ENCODE data around the gene ODC1.

ODC1 gene

GRCh38 chr2:10428355-10428754, 19.8 kb downstream of the ODC1 start:
- no peak for TF ChIP-seq ZNF274 (IDR thresholded peaks at IDR 0.05; ENCODE audit: low read depth, low read length)
- H3K4me3 ChIP-seq (ENCODE audit: low read length): no peak overlapping the region

DNA sequence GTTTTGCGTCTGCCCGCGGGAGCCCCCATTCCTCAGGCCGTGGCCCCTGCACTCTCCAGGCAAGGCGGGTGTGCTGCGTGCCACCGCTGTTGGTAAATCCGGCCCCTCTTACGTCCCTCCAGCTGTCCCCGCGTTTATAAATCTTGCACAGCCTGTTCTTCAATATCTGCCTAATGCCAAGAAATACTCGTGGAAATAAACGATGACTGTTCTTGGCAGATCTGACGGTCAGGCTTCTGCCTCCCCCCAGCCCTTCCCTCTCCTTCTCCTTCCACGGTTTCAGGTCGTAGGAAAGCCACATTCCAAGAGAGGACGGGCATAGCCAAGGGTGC, 20.5 kb downstream of the ODC1 start:
- no peak overlapping the region for H3K4me3 ChIP-seq (ENCODE audit: low read length)
- TF ChIP-seq ZNF274 (IDR thresholded peaks at IDR 0.05; ENCODE audit: low read depth, low read length): no peak

DNA sequence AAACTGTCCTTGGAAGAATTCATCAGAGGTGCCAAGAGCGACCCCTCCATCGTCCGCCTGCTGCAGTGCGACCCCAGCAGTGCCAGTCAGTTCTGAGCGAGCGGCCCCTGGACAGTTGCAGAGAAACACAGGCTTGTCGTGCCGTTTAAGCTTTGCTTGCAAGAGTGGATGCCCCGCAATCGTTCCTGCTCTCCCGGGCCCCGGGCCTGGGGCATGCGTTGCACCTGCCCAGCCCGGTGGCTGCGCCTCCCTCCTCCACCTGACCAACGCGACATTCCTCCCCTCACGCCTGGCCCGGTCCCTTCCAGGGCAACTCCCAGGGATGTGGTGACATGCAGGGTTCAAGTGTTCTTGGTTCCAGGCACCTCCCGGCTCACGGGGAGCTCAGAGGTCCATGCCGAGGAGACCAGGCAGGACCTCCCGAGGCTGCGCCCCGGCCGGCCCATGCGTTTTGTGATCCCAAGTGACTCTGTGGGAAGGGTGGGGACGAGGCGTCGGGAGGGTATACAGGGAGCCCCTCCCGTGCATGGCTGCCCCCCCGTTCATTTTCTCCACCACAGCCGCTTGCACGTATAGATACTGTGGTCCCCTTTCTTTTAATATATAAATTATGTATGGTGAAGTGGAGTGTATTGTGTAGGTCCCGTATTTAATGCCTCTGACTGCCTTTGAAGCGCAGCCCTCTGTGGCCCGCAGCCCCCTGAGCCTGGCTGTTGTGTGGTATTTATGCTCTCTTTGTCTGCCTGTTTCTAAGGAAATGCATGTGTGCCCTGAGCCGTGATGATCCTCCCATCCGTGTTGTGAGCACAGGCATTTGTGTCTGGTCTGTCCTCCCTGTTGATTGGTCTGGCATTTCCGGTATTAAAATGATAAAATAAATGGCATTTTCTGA, 21.2 kb downstream of the ODC1 start:
- H3K4me3 ChIP-seq (ENCODE audit: low read length): no peak overlapping the region
- TF ChIP-seq ZNF274 (IDR thresholded peaks at IDR 0.05; ENCODE audit: low read depth, low read length): no peak

- H3K4me3 ChIP-seq (ENCODE audit: low read length): no peak overlapping the region
- TF ChIP-seq ZNF274 (IDR thresholded peaks at IDR 0.05; ENCODE audit: low read depth, low read length): no peak
Measured at GRCh38 chr2:10425699-10426098, 22.4 kb downstream of the ODC1 start.

GRCh38 chr2:10424916-10425505, 23.1 kb downstream of the ODC1 start:
- H3K4me3 ChIP-seq (ENCODE audit: low read length): no peak overlapping the region
- no peak for TF ChIP-seq ZNF274 (IDR thresholded peaks at IDR 0.05; ENCODE audit: low read depth, low read length)

DNA sequence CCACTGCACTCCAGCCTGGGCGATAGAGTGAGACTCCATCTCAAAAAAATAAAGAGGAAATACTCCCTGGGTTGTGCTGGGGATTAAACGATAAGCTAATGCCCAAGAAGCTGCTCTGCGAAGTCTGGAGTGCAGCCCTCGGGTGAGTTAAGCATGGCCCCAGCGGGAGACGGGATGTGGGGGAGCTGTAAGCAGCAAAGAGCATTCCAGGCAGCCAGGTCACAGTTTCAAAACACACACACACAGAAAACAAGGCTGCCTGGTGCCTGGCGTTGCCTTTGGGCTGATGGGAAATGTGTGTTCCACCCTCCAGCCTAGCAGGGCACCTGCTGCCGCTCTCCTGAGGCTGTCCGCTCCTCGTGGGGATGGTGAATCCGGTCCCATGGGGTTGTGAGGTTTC, 24.1 kb downstream of the ODC1 start:
- H3K4me3 ChIP-seq (ENCODE audit: low read length): no peak overlapping the region
- no peak for TF ChIP-seq ZNF274 (IDR thresholded peaks at IDR 0.05; ENCODE audit: low read depth, low read length)

DNA sequence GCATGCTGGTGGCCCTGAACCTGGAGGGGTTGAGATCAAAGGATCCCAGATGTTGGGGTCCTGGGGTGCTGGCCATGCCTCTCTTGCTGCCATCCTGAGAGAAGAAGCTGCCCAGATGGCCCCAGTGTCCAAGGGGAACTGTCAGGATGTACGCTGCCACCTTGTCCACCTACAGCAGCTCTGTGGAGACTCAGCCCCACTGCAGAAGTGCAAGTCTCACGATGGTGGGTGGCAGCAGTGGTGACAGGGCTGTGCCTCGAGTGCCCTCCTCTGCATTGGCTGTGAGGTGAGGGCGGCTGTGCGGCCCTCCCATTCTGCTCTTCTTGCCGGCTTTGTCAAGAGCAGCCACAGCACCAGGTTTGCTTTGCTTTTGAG, 24.7 kb downstream of the ODC1 start:
- no peak overlapping the region for H3K4me3 ChIP-seq (ENCODE audit: low read length)

DNA sequence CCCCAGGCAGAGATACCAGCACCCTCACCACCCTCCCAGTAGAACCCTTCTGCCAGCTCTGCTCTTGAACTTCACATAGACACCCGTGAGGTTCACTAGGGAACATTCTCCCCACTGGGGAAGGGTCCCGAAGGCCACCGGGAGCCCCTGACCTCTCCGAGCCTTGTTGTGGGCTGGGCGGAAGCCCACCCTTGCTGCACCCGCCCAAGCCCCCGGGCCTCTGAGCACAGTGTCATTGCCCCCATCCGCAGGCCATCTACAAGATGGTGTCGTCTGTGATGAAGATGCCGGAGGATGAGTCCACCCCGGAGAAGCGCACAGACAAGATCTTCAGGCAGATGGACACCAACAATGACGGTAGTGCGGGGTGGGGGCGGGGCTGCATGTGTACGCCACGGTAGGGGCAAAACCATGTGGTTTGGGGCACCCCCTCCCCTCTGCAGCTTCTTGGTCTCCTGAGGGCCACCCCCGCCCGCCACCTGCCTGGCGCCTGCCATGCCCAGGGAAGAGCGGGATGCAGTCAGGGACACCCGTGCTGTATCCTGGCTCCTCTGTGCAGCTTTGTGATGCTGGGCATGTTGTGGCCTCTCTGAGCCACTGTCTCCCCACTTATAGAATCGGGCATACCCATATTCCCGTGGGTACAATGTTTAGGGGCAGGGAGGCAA, 25.3 kb downstream of the ODC1 start:
- TF ChIP-seq ZNF274 (IDR thresholded peaks at IDR 0.05; ENCODE audit: low read depth, low read length): no peak
- no peak overlapping the region for H3K4me3 ChIP-seq (ENCODE audit: low read length)

More for the DNA sequence above, 24.7 kb downstream of the ODC1 start:
- TF ChIP-seq ZNF274 (IDR thresholded peaks at IDR 0.05; ENCODE audit: low read depth, low read length): no peak

GRCh38 chr2:10422251-10422650, 25.9 kb downstream of the ODC1 start:
- TF ChIP-seq ZNF274 (IDR thresholded peaks at IDR 0.05; ENCODE audit: low read depth, low read length): no peak
- no peak overlapping the region for H3K4me3 ChIP-seq (ENCODE audit: low read length)

- TF ChIP-seq ZNF274 (IDR thresholded peaks at IDR 0.05; ENCODE audit: low read depth, low read length): no peak
Measured at GRCh38 chr2:10419553-10420257, 28.4 kb downstream of the ODC1 start.

GRCh38 chr2:10417551-10418335, 30.4 kb downstream of the ODC1 start:
- no peak overlapping the region for H3K4me3 ChIP-seq (ENCODE audit: low read length)
- no peak for TF ChIP-seq ZNF274 (IDR thresholded peaks at IDR 0.05; ENCODE audit: low read depth, low read length)

More at GRCh38 chr2:10419553-10420257, 28.4 kb downstream of the ODC1 start:
- H3K4me3 ChIP-seq (ENCODE audit: low read length): no peak overlapping the region

DNA sequence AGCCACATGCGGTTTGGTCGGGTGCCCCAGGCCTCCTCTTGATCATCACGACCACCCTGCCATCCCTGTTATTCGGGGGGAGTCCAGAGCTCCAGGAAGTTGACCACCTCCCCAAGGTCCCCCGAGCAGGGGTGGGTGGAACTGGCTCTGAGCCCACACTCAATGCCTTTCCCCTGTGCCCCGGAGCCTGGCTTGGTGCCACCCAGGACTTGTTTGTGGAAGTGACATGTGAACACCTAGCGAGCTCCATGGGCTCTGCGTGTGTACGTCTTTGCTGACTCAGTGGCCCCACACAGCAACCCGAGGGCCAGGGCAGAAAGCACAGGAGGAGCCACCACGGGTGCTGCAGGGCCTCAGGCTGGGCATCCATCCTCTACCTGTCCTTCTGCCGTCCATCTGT, 32.5 kb downstream of the ODC1 start:
- H3K4me3 ChIP-seq (ENCODE audit: low read length): no peak overlapping the region
- TF ChIP-seq ZNF274 (IDR thresholded peaks at IDR 0.05; ENCODE audit: low read depth, low read length): no peak

GRCh38 chr2:10415048-10415447, 33.1 kb downstream of the ODC1 start:
- no peak overlapping the region for H3K4me3 ChIP-seq (ENCODE audit: low read length)
- no peak for TF ChIP-seq ZNF274 (IDR thresholded peaks at IDR 0.05; ENCODE audit: low read depth, low read length)

DNA sequence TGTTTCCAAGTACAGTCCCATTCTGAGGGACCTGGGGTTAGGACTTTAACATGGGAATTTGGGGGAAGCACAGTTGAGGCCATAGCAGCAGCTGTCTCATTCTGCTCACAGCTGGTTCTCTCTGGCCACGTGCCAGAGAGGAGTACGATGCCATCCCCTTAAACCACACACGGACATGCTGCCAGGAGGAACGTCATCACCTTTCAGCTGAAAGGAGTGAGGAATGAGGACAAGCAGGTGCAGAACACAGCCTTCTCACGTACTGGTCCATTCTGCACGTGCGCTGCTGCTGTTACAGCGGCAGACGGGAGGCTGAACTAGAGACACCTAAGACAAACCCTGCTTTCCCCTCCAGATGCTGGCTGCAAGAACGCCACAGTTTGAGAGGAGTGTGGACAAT, 33.5 kb downstream of the ODC1 start:
- no peak overlapping the region for H3K4me3 ChIP-seq (ENCODE audit: low read length)
- no peak for TF ChIP-seq ZNF274 (IDR thresholded peaks at IDR 0.05; ENCODE audit: low read depth, low read length)
